NCI-H1694 (cell line): ENCODE measurements around the gene ZNF14.
"Not testable (repeated sequence)": the region's sequence is repeated elsewhere in the genome, so short reads cannot be mapped to it uniquely, and the experiment has no call there.

Source experiments
- DNase-seq: peaks from one replicate; lab custom pipeline; 2025; lab: John Stamatoyannopoulos, UW

Gene ZNF14

DNA sequence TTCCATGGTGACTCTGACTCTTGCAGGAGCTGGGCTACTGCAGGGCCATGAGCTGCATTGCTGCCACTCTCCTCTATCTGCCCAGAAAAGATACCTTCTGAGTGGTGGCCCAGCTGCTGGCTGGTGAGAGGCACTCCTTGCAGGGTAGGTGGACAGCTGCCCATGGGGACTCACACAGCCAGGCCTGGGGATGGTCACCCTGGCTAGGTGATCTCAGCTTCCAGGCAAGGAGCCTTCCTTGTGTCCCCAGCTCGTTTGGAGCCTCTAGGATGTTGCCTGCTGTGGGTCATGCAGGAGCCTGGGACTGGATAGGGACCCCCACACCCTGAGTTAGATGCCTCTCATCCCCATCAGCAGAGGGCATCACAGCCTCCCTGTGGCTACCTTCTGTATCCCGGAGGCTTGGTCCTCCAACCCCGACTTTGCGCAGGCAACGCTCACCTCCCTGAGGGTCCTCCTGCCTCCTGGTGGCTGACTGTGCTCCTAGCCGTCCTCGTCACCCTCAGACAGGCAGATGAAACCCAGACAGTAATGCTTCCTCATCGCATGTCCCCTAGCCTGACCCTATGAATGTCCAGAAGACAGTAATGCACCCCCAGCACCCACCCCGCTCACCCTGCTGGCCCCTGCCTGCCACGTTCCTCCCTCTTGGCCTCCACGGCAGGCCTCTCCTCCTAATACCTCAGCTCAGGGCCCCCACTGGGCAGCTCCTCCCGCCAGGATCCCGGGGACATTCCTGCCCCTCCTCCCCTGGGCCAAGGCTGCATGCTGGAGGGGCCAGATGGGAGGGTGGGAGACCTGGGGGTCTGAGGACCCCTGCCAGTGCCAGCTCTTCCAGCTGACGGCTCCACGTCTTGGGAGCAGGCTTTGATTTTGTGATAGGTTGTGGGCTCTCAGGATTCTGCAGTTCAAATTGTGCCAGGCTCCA is 13.6 kb upstream of the ZNF14 start:
- DNase-seq = no peak

DNA sequence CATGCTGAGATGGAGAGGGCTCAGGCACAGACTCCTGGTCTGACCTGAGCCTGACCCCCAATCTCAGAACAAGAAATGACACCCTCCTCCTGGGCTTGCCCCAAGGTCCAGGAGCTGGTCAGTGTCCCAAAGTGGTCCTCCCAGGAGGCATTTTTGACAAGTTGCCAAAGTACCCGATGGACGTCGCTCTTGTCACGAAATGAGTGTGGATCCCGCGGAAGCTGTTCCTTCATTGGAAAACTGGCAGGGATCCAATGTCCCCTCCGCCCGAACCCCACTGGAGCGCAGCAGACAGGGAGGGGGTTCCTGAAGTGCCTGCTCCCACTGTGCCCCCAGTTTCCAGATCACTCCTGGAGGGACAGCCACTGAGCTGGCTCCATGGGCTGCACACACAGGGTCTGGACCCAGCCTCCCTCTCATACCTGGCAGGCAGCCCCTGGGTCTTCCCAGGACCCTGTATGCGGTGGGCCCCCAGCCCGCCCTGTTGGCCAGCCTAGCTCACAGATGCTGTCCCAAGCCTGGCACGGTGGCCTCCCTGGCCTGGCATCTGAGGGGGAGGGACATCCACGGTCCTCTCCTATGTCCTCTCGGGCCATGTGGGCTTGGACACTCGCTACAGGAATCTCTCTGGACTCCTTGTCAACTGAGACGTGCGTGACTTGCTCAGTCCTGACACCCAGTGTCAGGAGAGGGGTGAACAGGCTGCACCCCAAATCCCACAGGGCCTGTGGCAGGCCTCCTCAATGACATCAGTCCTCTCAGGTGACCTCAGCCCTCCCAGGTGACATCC is 12.8 kb upstream of the ZNF14 start:
- no peak for DNase-seq

DNA sequence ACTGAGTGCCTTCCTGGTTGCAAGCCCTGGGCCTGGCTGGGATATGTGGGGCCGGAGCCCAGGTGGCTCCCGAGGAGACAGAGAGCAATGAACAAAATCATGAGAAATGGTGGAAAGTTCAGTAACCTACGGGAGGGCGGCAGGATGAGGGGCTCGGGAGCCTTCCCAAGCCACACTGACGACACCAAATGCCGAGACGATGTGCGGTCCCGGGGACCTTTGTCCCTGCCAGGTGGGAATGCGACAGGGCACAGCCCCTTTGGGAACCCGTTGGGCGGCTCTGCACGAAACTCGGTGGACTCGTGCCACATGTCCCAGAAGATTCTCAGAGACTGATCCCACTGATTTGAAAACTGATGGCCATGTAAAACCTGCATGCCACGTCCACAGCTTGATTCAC is 11.7 kb upstream of the ZNF14 start:
- DNase-seq = no peak

DNA sequence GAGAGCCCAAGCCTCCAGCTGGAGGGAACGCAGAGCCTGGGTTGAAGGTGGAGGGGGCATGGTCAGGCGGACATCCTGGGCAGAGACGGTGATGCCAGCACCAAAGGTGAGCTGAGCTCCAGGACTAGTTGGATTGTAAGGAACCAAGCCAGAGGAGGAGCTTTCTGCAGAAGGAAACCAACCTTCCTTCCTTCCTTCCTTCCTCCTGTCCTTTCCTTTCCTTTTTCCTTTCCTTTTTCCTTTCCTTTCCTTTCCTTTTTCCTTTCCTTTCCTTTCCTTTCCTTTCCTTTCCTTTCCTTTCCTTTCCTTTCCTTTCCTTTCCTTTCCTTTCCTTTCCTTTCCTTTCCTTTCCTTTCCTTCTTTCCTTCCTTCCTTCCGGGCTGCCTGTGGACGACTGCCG is 11.0 kb upstream of the ZNF14 start:
- not testable (repeated sequence) for DNase-seq

DNA sequence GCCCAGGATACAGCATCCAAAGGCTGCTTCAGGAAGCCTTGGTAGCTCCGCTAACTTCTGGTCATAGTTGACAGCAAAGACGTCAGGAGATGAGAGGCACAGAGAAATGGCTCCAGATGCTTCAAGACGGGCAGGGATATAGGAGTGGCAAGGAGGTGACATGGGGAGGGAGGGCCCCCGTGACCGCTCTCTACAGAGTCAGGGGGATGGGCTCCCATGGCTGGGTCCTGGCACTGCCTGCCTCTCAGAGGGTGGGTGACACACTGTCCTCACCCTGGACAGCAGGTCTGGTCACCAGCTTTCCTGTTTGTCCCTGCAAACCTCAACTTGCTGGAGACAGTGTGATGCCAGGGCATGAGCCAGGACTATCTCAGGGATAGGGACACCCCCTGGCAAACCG is 10.3 kb upstream of the ZNF14 start:
- DNase-seq = no peak

DNA sequence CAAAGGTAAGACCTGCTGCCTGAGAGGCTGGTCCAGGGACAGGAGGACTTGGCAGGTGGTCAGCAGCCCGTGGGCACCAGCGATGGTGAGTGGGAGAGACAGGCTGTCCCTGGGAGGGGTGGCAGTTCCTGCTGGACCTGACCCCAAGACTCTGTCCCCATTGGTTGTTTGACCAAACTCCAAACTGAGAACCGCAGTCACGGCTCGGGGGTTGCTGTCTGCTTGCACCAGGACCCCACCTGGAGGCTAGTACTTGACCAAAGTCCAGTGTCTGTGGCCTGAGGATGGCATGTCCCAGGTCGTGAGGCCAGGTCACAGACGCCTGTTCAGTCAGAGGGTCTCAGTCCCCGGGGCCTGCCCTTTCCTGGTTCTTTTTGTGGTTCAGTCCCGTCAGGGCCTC is 9.9 kb upstream of the ZNF14 start:
- DNase-seq = no peak

DNA sequence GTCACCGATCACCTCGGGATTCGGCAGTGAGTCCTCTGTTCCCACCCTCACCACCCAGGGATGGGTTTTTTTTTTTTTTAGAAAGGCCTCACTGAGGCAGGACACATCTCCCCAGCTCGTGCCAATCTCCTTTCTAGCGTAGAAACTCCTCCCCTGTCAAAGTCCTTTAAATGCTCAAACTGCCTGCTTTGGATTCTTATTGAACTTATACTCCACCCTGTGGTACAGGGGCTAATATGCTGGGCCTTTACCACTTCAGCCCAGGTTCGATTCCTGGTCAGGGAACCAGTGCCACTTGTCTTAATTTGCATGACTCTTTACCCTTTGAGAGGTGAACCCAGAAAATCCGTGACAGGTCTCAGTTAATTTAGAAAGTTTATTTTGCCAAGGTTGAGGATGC is 8.3 kb upstream of the ZNF14 start:
- no peak for DNase-seq

DNA sequence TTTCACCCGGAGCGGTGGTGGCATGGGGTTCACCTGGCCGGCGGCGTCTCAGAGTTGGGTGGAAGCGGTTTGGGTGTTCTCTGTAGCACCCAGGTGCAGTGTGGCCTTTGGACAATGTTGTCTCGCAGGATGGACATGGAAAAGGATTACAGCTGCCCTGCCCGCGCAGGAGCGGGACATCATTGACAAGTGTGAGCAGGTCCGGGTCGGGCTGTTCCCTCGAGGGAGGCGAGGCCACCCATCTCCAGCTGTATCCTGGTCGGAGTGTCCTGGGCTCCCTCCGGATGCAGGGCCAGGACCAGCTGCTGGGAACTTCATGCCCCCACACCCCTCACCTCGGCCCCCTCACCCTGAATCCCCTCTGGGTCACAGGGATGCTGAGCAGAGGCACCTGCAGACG is 7.8 kb upstream of the ZNF14 start:
- DNase-seq = no peak

DNA sequence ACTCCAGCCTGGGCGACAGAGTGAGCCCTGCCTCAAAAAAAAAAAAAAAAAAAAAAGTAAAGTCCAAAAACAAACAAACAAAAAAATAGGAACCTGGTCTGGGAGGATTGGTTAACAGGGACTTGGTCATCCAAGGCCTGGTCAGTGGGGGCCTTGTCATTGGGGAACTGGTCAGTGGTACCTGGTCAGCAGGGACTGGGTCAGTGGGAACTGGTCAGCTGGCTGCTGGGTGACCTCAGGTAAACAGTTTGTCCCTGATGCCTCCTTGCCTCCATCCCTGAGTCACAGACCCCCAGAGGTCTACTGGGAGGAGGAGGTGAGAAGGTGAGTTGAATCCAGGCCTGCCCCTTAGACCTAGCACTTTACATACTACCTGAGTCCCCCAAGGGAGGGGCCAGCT is 5.7 kb upstream of the ZNF14 start:
- no peak for DNase-seq

DNA sequence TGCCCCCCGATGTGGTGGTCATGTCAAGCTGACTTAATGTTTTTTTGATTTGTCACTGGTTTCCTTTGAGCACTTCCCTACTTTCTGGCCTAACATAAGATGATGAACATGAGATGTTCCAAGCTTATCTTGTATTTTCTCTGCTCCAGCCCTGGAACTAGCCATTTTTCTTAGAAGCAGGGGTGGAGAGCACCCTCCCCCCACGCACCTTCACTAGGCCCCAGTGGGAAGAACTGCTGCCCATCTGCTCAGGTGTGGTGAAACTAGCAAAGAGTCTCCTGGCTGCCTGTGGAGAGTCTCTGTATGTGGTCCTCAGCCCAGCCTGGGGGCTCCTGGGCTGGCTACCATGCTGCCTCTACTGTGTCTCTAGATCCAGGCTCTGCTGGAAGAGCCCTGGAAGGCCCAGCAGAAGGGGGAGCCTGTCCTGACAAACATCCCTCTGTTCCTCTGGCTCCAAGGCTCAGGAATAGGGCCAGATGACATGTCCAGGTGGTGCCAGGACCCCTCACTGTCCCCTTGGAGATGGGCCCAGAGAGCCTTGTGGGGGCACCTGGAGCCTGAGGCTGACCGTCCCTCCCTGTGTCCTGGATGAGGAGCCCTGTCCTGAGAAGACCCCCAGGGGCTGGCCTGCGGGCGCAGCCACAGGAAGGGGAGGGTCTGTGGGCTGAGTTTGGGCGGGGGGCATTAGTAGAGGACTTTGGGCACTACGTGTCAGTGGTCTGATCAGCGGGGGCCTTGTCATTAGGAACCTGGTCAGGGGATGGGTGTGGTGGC is 4.8 kb upstream of the ZNF14 start:
- no peak for DNase-seq

DNA sequence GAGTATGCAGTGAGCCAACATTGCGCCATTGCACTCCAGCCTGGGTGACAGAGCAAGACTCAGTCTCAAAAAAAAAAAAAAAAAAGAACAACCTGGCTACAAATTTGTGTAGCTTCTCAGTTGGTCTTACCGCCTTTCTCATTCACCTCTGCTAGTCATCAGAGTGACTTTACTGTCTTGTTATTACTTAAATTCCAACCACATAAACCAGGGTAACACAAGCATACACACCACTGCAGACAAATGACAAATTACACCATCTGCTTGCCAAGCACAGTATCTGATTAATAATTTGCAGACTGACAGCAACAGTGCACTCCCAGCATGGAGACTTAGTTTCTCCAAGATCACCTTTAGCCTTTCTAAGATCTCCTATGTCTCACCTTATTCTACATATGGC is 11.0 kb downstream of the ZNF14 start:
- DNase-seq = no peak

DNA sequence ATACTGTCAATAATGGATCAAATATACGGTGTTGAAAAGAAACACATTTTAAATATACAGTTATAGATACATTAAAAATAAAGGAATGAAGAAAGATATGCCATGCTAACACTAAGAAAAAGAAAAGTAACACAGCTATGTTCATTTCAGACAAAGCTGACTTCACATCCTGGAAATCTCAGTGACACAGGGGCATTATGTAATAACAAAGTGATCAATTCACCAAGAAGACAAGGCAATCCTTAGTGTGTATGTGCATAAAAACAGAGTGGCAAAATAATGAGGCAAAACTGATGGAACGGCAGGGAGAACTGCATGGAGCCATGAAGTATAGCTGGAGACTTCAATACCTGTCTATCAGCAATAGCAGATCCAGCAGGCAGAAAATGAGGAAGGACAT is 13.1 kb downstream of the ZNF14 start:
- no peak for DNase-seq

DNA sequence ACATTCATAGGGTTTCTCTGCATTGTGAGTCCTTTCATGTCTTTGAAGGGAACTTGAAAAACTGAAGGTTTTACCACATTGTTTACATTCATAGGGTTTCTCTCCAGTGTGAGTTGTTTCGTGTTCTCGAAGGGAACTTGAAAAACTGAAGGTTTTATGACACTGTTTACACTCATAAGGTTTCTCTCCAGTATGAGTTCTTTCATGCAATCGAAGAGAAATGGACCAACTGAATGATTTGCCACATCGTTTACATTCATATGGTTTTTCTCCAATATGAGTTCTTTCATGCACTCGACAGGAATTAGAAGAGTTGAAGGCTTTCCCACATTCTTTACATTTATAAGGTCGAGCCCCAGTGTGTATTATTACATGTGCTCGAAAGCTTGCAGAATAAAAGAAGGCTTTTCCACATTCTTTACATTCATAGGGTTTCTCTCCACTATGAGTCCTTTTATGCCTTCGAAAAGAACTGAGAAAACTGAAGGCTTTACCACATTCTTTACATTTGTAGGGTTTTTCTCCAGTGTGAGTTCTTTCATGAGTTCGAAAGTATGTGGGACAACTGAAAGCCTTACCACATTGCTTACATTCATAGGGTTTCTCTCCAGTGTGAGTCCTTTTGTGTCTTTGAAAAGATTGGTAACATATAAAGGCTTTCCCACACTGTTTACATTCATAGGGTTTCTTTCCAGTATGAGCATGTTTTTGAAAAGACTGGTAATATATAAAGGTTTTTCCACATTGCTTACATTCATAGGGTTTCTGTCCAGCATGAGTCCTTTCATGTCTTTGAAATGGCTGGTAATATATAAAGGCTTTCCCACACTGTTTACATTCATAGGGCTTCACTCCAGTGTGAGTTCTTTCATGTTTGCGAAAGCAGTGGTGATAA is 20.7 kb downstream of the ZNF14 start:
- no peak for DNase-seq

DNA sequence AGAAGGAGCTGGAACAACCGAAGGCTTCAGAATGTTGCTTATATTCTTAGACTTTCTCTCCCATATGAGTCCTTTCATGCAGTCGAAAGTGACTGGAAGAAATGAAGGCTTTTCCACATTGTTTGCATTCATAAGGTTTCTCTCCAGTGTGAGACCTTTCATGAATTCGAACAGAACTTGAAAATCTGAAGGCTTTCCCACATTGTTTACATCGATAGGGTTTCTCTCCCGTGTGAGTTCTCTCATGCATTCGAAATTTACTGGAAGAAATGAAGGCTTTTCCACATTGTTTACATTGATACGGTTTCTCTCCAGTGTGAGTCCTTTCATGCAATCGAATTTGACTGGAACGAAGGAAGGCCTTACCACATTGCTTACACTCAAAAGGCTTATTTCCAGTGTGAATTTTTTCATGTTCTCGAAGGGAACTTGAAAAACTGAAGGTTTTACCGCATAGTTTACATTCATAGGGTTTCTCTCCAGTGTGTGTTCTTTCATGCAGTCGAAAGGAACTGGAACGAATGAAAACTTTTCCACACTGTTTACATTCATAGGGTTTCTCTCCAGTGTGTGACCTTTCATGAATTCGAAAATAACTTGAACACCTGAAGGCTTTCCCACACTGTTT is 21.5 kb downstream of the ZNF14 start:
- DNase-seq = no peak

DNA sequence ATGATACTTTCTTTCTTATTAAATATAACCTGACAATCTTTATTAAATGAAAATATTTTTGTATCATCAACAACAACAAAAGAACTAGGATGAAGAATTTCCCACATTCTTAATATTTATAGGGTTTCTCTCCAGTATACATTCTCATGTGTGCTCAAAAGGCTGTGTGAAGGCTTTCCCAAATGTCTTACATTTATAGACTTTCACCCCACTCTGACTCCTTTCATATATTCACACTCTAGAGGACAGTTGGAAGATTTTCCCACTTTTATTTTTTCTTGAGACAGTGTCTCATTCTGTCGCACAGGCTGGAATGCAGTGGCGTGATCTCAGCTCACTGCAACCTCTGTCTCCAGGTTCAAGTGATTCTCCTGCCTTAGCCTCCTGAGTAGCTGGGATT is 22.4 kb downstream of the ZNF14 start:
- no peak for DNase-seq

DNA sequence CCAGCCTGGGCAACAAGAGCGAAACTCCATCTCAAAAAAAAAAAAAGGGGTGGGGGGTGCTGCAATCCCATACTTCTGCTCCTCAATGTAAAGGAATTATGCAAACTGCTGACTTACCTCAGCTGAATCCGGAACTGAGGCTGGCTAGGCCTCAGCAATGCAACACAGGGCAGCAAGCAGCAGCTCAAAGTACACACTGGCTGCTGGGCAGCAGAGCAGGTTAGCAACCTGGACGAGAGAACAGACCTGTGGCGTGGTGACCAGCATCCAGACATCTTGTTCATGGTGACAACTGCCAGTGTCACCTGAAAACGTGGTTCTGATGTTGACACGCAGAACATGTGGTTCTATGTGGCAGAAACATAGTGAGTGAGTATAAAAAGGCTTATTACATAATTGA is 28.1 kb downstream of the ZNF14 start:
- no peak for DNase-seq

DNA sequence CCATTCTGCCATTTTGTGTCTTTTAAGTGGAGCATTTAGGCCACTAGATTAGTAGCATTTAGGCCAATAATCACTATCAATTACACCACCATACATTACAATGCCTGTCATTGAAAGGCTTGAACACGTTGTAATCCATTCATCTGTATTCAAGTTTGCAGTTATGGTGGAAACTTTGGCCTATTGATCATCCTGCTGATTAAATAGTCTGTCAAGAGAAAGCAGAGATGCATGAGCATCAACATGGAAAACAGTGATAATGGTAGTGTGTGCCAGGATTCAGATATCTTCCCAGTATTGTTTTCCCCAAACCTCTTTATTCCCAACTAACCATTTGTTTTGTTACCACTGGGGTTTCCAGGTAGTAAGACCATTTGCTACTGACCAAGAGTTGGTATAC is 32.4 kb downstream of the ZNF14 start:
- not testable (repeated sequence) for DNase-seq

DNA sequence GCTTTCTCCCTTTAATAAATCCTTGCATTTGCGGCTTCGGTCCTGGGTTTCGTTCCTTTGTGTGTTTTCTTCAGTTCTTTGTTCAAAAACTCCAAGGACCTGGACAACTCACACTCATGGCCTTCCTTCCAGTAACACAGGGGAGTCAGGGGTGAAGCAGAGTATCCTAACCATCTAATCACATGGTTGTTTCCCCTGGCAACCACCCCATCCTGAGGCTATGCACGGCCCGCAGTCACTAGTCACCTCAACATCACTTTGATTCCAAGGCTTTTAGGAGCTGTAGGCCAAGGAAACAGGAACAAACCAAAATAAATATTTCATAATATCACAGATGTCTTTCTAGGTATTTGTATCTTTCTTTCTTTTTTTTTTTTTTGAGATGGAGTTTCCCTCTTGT is 35.3 kb downstream of the ZNF14 start:
- DNase-seq = no peak

DNA sequence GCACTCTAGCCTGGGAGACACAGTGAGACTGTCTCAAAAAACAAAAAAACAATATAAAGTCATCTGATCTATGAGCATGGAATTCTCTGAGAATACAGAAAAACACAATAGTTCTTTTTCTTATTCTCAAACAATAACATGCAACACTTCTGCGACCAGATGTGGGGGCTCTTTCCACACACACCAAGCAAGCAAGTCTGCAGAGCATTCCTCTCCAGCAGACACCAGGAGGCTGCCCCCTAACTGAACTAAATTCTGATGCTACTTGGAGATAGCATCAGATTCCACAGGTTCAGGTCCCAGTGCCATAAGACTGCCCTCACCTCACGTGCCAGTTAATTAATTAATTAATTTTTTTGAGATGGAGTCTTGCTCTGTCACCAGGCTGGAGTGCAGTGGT is 36.5 kb downstream of the ZNF14 start:
- no peak for DNase-seq

DNA sequence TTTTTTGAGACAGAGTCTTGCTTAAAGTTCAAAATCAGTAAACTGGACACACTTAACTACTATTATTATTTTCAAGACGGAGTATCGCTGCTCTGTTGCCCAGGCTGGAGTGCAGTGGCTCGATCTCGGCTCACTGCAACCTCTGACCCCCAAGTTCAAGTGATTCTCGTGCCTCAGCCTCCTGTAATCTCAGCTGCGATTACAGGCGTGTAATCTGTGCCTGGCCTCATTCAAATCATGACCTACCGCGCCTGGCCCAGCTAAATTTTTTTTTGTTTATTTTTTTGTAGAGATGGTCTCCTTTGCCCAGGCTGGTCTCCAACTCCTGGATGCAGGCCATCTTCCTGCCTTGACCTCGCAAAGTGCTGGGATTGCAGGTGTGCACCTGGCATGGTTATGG is 41.2 kb downstream of the ZNF14 start:
- DNase-seq = no peak

DNA sequence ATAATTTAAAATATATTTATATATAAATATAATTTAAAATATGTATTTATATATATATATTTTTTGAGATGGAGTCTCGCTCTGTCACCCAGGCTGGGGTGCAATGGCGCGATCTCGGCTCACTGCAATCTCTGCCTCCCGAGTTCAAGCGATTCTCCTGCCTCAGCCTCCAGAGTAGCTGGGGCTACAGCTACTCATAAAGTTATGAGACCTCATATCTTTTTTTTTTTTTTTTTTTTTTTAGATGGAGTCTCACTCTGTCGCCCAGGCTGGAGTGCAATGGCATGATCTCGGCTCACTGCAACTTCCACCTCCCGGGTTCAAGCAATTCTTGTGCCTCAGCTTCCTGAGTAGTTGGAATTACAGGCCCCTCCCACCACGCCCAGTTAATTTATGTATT is 43.9 kb downstream of the ZNF14 start:
- DNase-seq = not testable (repeated sequence)
